Measurements from ENCODE around the gene C6orf141.
A peak's percentile ranks its signal among the peaks of the same experiment; 100 is the strongest.

Gene C6orf141

DNA sequence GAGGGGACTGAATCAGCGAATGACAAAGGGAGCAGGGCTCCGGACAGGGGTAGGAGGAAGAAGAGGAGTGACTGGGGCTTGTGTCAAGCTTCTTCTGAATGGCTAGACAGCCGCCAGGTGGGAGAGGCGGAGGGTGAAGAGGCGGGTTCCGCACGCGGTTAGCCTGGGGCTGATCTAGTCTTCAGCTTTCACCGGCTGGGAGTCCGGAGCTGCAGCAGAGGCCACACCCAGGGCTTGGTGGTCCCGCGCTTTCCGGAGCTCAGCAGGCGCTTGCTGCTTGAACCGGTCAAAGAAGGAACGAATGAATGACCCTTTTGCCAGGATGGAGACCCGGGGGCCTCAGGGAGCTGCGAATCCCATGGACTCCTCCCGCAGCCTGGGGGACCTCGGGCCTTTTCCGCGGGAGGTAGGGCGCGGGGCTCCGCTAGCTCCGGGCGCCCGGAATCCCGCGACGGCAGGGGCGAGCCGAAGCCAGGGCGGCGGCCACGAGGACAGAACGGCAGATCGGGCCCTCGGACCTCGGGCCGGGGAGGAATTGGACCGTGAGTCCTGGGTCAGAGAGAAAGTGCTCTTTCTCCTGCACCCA, at the start of gene C6orf141:
Gene C6orf141, plus strand, starts transcription at position 177 of the 586 bp plus-strand sequence. Its CDS starts 125 bp downstream, at position 302.
- Mint-ChIP-seq H3K27me3 (peaks cover 14% of the 10 kb centered on the region), H3K27ac (no peak within 1 kb of the TSS)

DNA sequence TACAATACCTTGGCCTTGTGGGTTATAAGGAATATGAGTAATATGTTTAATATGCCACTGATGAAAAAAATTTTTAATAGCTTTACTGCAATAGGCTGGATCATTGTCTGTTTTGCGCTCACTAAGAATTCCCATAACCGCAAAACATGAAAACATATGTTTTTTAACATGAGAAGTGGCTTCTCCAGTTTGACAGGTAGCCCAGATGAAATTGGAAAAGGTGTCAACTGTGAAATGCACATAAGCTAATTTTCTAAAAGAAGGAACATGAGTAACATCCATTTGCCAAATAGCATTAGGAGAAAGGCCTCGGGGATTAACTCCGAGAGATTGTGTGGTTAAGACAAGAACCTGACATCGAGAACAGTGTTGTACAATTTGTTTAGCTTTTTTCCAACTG, 45.8 kb upstream of the C6orf141 start:
- Mint-ChIP-seq H3K36me3 (no peaks in the 10 kb centered on the region), H3K27me3 (peaks cover 22% of the 10 kb centered on the region), H3K27ac (no peak overlapping the region), H3K4me3 (no peak overlapping the region), H3K4me1 (ENCODE audit: low read depth) (no peaks in the 10 kb centered on the region), H3K9me3 (ENCODE audit: low read depth) (no peaks in the 10 kb centered on the region)

More for the DNA sequence above, at the start of gene C6orf141:
- no peaks in the 10 kb centered on the region for H3K36me3 Mint-ChIP-seq
- peaks cover 23% of the 10 kb centered on the region for H3K4me1 Mint-ChIP-seq (ENCODE audit: low read depth)
- peak within 1 kb of the TSS; percentile 63 for H3K4me3 Mint-ChIP-seq
- no peaks in the 10 kb centered on the region for H3K9me3 Mint-ChIP-seq (ENCODE audit: low read depth)

DNA sequence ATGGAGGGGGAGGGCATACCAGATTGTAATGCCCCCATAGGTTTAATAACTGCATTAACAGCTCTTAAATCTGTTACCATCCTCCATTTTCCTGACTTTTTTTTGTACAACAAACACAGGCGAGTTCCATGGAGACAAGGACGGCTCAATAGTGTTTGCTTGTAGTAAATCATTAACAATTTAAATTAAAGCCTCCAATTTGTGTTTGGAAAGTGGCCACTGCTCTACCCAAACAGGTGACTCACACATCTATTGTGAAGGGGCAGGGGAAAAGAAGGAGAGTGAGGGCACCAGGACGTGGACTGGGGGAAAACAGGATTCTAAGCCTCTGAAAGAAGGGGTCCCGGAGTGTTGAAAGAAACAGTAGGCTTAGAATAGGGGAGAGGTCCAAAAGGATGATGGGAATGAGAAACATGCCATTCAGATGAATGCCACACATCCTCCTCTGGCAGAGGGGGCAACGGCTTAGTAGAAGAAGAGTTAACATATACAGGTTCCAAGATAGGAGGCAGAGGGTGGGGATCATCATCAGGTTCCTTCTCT, 43.8 kb upstream of the C6orf141 start:
- no peaks in the 10 kb centered on the region for H3K36me3 Mint-ChIP-seq
- H3K27me3 Mint-ChIP-seq: peaks cover 22% of the 10 kb centered on the region
- no peak overlapping the region for H3K4me3 Mint-ChIP-seq
- no peaks in the 10 kb centered on the region for H3K9me3 Mint-ChIP-seq (ENCODE audit: low read depth)
- H3K4me1 Mint-ChIP-seq (ENCODE audit: low read depth): no peaks in the 10 kb centered on the region
- no peak overlapping the region for H3K27ac Mint-ChIP-seq

DNA sequence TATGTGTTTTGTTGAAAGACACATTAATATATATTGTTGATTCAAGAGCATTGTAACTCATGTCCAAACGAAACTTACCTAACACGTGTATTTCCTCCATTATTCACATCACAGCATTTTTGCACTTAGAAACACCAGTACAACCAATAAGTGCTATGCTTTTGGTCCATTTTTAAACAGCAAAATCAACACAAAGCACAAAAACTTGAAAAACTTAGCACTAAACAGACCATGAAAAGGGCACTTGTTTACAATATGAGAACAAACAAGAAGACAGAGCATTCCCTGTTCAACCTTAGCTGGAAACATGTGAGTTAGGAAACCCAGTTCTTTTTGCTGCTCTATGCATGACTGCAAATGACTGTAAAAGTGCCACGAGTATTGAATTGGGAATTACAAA, 41.1 kb upstream of the C6orf141 start:
- no peaks in the 10 kb centered on the region for H3K9me3 Mint-ChIP-seq (ENCODE audit: low read depth)
- H3K27me3 Mint-ChIP-seq: peaks cover 26% of the 10 kb centered on the region
- no peak overlapping the region for H3K4me3 Mint-ChIP-seq
- H3K36me3 Mint-ChIP-seq: no peaks in the 10 kb centered on the region
- no peak overlapping the region for H3K27ac Mint-ChIP-seq
- no peaks in the 10 kb centered on the region for H3K4me1 Mint-ChIP-seq (ENCODE audit: low read depth)

DNA sequence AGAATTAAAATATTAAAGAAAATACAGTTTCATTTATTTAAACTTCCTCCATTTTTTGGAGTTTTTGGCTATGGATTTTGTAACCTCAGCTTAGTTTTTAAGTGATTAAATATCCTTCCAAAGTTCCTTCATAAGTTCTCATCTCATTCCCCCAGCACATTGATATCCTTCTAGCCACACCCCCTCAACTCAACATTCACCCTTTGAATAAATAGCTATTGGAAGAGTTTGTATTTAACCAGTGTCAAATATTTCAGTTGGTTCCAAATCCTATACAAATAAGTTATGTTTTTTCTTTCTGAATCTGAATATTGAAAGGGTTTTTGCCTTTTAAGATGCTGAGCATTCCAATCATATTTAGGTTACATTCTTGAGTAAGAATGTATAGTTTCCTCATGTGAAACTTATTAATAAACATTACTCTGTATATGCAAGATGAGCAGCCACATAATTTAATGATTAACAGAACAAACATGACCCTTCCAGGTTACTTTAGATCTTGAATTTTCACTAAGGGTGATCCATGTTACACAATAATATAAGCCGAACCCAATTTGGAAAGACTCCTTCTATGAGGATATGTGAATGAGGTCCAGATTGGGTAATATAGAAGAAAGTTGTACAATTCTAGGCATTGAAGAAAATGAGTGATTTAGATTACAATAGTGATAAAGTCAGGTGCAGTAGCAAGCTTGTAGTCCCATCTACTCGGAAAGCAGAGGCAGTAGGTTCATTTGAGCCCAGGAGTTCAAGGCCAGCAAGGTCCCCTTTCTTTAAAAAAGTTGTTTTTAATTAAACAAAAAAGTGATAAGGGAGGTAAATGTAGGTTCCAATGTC, 37.1 kb upstream of the C6orf141 start:
- no peak overlapping the region for H3K4me3 Mint-ChIP-seq
- H3K27ac Mint-ChIP-seq: no peak overlapping the region
- peaks cover 12% of the 10 kb centered on the region for H3K27me3 Mint-ChIP-seq
- H3K4me1 Mint-ChIP-seq (ENCODE audit: low read depth): no peaks in the 10 kb centered on the region
- no peaks in the 10 kb centered on the region for H3K9me3 Mint-ChIP-seq (ENCODE audit: low read depth)
- H3K36me3 Mint-ChIP-seq: no peaks in the 10 kb centered on the region

DNA sequence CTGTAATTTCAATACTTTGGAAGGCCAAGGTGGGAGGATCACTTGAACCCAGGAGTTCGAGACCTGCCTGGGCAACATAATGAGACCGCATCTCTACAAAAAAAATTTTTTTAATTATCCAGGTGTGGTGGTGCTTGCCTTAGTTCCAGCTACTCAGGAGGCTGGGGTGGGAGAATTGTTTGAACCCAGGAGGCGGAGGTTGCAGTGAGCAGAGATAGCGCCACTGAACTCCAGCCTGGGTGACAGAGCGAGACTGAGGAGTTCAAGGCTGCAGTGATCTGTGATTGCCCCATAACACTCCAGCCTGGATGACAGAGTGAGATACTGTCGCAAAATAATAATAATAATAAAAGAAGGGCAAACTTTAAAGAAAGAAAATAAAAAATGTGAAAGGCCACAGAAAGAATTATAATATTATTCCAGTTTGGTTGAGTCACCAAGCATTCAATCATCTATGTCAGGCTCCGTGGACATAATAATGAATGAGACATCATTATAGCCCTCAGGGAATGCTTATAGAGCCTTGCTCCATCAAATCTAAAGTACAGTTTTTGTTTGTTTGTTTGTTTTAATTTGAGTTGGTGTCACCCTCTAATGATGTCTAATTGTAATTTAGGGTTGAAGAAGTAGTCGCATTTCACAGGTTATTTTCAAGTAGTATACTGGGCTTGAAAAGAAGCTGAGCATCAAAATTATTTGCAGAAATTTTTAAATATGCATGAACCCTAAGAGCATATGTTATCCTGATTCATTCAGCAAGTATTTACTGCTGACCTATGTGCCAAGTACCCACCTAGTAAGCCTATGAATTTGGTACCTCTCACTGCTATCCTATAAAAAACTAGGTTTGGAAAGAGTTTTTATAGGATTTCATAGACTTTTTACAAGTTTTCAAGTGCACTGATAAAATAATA, 35.6 kb upstream of the C6orf141 start:
- H3K9me3 Mint-ChIP-seq (ENCODE audit: low read depth): no peaks in the 10 kb centered on the region
- peaks cover 11% of the 10 kb centered on the region for H3K27me3 Mint-ChIP-seq
- no peak overlapping the region for H3K27ac Mint-ChIP-seq
- no peak overlapping the region for H3K4me3 Mint-ChIP-seq
- no peaks in the 10 kb centered on the region for H3K4me1 Mint-ChIP-seq (ENCODE audit: low read depth)
- no peaks in the 10 kb centered on the region for H3K36me3 Mint-ChIP-seq

DNA sequence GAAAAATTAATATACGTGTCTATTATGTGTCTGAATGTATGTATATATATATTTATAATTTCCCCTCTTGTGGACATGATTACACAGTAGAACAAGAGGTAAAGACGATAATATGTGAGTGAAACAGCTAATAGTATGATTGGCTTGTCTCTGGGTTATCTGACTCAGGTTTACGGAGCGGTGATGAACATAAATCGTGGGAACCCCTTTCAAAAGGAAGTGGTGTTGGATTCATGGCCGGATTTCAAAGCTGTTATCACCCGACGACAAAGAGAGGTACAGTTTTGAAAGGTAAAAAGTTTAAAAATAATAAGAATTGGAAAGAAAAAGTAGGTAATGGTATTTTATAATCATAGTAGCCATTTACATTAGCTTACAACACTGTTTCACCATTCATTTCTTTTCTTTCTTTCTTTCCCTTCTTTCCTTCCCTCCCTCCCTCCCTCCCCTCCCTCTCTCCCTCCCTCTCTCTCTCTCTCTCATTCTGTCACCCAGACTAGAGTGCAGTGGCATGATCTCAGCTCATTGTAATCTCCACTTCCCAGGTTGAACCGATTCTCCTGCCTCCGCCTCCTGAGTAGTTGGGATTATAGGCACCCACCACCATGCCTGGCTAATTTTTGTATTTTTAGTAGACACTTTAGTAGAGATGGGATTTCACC, 34.9 kb upstream of the C6orf141 start:
- Mint-ChIP-seq H3K36me3 (no peaks in the 10 kb centered on the region), H3K4me3 (no peak overlapping the region), H3K4me1 (ENCODE audit: low read depth) (no peaks in the 10 kb centered on the region), H3K27me3 (peaks cover 12% of the 10 kb centered on the region), H3K9me3 (ENCODE audit: low read depth) (no peaks in the 10 kb centered on the region), H3K27ac (no peak overlapping the region)

DNA sequence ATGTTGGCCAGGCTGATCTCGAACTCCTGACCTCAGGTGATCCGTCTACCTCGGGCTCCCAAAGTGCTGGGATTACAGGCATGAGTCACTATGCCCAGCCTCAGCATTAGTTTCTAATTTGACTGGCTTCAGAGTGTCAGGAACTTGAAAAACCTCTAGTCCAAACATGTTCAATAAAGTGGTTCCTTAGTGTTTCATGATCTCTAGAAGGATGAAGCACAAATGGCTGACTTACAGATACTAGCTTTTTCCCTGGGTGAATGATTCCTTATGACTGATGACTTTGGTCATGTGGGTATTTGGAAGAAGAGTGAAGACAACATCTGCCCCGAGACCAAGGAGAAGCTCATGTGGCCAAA, 34.3 kb upstream of the C6orf141 start:
- Mint-ChIP-seq H3K27me3 (peaks cover 12% of the 10 kb centered on the region), H3K36me3 (no peaks in the 10 kb centered on the region), H3K4me3 (no peak overlapping the region), H3K27ac (no peak overlapping the region), H3K9me3 (ENCODE audit: low read depth) (no peaks in the 10 kb centered on the region), H3K4me1 (ENCODE audit: low read depth) (no peaks in the 10 kb centered on the region)

DNA sequence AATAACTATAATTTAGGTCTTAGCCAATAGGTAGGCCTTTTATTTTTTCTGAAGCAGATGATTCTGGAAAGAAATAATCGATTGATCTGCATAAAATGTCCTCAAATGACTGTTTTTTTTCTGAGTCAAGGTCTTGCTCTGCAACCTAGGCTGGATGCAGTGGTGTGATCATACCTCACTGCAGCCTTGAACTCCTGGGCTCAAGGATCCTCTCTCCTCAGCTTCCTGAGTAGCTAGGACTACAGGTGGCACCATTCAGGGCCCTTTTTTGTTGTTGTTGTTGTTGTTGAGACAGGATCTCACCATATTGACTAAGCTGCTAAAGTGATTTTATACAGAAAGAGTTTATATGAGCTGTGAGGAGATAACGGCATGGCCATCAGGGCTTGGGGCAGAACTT, 32.5 kb upstream of the C6orf141 start:
- no peaks in the 10 kb centered on the region for H3K36me3 Mint-ChIP-seq
- peaks cover 12% of the 10 kb centered on the region for H3K27me3 Mint-ChIP-seq
- H3K9me3 Mint-ChIP-seq (ENCODE audit: low read depth): no peaks in the 10 kb centered on the region
- no peak overlapping the region for H3K27ac Mint-ChIP-seq
- no peak overlapping the region for H3K4me3 Mint-ChIP-seq
- H3K4me1 Mint-ChIP-seq (ENCODE audit: low read depth): no peaks in the 10 kb centered on the region

DNA sequence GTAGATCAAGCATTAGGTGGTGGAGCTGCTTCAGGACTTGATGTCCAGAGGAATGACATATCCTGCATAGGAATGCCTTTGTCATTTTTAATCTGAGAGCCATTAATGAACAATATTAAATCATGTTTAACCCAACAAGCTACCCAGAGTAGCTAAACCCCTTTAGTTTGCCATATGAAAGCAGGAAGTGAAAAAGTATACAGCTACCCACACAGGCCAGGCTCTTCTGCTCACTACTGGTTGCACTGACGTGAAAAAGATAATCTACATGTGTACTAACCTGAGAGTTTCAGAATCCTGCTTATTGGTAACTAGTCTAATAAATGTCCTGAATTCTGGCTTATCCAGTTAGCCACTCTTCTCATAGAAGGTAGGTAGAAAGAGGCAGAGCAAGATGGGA, 30.8 kb upstream of the C6orf141 start:
- no peaks in the 10 kb centered on the region for H3K36me3 Mint-ChIP-seq
- no peak overlapping the region for H3K4me3 Mint-ChIP-seq
- peaks cover 3% of the 10 kb centered on the region for H3K27me3 Mint-ChIP-seq
- H3K4me1 Mint-ChIP-seq (ENCODE audit: low read depth): no peaks in the 10 kb centered on the region
- H3K9me3 Mint-ChIP-seq (ENCODE audit: low read depth): no peaks in the 10 kb centered on the region
- H3K27ac Mint-ChIP-seq: no peak overlapping the region

DNA sequence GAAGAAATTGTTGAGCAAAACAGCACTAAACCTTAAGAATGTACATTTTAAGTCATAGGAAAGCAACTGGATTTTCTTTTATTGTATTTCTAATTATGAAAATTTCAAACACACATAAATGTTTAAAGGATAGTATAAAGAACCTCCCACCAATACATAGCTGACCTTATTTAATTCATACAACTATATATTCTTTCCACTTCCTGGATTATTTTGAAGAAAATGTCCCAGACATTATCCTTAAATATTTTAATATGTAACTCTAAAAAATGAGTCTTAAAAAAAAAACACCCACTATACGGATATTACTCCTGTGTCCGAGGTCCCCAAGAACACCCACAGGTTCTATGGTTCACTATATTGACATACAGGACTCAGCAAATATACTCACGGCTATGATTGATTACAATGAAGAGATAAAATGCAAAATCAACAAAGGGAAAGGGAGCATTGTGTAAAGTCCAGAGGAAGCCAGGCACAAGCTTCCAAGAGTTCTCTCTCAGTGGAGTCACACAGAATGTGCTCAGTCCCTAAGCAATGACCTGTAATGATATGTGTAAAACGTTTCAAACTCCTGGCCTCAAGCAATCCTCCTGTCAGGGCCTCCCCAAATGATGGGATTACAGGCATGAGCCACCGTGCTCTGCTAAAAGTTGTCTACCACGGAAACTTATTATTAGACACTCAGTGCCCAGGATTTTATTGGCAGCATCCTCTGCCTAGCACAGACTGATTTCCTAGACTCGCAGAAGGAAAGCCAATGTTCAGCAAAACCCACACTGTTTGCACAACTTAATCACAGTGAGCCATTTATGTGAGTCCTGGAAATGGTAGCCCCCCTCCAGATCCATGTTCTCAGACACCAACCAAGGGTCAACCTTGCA, 27.5 kb upstream of the C6orf141 start:
- Mint-ChIP-seq H3K27ac (no peak overlapping the region), H3K9me3 (ENCODE audit: low read depth) (no peaks in the 10 kb centered on the region), H3K36me3 (no peaks in the 10 kb centered on the region), H3K4me3 (no peak overlapping the region), H3K4me1 (ENCODE audit: low read depth) (no peaks in the 10 kb centered on the region), H3K27me3 (peaks cover 3% of the 10 kb centered on the region)

DNA sequence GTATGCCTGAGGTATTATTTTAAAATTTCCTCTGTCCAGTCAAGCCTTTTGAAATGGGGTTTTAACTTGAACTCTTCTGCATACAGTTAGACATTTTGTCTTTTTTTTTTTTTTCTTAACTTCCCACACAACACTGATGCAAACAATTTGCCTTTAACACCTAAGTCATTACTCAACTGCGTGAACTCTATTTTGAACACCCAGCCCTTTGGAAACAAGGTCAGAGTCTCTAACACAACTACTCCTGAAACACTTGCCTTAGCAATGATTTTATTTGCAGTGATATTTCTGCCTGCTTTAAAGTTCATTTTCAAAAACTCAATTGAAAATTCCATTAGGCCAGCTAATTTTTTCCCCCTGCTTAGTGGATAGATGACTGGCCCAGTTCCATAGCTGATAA, 26.6 kb upstream of the C6orf141 start:
- Mint-ChIP-seq H3K36me3 (no peaks in the 10 kb centered on the region), H3K27me3 (peaks cover 3% of the 10 kb centered on the region), H3K9me3 (ENCODE audit: low read depth) (no peaks in the 10 kb centered on the region), H3K27ac (no peak overlapping the region), H3K4me1 (ENCODE audit: low read depth) (no peaks in the 10 kb centered on the region), H3K4me3 (no peak overlapping the region)

DNA sequence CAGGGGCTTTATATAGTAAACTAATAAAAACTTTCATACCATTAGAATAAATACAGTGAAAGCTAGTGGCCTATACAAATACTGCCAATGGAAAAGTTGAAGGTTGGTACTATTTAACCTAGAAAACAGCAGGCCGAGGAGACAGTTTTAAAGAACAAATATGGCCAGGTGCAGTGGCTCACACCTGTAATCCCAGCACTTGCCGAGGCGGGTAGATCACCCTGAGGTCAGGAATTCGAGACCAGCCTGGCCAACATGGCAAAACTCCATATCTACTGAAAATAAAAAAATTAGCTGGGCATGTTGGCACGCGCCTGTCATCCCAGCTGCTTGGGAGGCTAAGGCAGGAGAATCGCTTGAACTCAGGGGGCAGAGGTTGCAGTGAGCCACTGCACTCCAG, 25.9 kb upstream of the C6orf141 start:
- no peaks in the 10 kb centered on the region for H3K9me3 Mint-ChIP-seq (ENCODE audit: low read depth)
- no peak overlapping the region for H3K4me3 Mint-ChIP-seq
- H3K4me1 Mint-ChIP-seq (ENCODE audit: low read depth): no peaks in the 10 kb centered on the region
- peaks cover 2% of the 10 kb centered on the region for H3K27me3 Mint-ChIP-seq
- H3K27ac Mint-ChIP-seq: no peak overlapping the region
- H3K36me3 Mint-ChIP-seq: no peaks in the 10 kb centered on the region

DNA sequence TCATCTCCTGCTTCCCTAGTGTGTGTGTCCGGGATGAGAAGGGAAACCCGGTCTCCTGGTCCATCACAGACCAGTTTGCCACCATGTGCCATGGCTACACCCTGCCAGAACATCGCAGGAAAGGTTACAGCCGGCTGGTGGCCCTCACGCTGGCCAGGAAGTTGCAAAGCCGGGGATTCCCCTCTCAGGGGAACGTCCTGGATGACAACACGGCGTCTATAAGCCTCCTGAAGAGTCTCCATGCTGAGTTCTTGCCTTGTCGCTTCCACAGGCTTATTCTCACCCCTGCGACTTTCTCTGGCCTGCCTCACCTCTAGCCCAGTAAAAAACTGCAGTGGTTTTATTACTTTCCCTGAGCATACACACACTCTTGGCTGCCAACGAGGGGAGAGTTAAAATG, 23.9 kb upstream of the C6orf141 start:
- H3K4me1 Mint-ChIP-seq (ENCODE audit: low read depth): no peaks in the 10 kb centered on the region
- no peak overlapping the region for H3K4me3 Mint-ChIP-seq
- H3K9me3 Mint-ChIP-seq (ENCODE audit: low read depth): no peaks in the 10 kb centered on the region
- H3K36me3 Mint-ChIP-seq: no peaks in the 10 kb centered on the region
- no peak overlapping the region for H3K27ac Mint-ChIP-seq
- H3K27me3 Mint-ChIP-seq: no peaks in the 10 kb centered on the region

Measured in activated naive CD8-positive, alpha-beta T cell (primary cell).